Gastrocnemius medialis (tissue), 4 donors: ENCODE measurements around the gene IRF2BPL. TPM values are rescaled to one million over a fixed set of nuclear protein-coding genes. Genes with fewer than 3 reads are reported as not detected.
A peak's percentile ranks its signal among the peaks of the same experiment; 100 is the strongest.

ENCODE experiments used
- ATAC-seq, 2 donors: fragments of 150-250 bp; one replicate each; pipeline ENCODE4 v1.9.1; 2016
- DNase-seq, 2 donors: peaks; one replicate each; pipeline ENCODE4 v3.0.0-alpha.2; 2019
- H3K27ac ChIP-seq, 4 donors: fragments of 200-600 bp; sonication (generic); 1 replicate in 1 of 4; 2 replicates in 3 of 4; pipeline ENCODE4 v1.5.1; 2016 to 2018; ENCODE audit warnings: mild to moderate bottlenecking in 2 of 4, moderate library complexity in 1 of 4
- H3K27me3 ChIP-seq, 3 donors: fragments of 200-600 bp; sonication (generic) in 2 of 3; 1 replicate in 1 of 3; 2 replicates in 2 of 3; pipeline versions ENCODE4 v1.5.1 to v1.6.0; 2016 to 2019; ENCODE audit warnings: mild to moderate bottlenecking in 1 of 3, moderate library complexity in 1 of 3
- H3K36me3 ChIP-seq, 2 donors: fragments of 200-600 bp; sonication (generic) in 1 of 2; one replicate each; pipeline ENCODE4 v1.5.1; 2017 to 2018
- H3K4me1 ChIP-seq, 2 donors: fragments of 200-600 bp; sonication (generic) in 1 of 2; one replicate each; pipeline ENCODE4 v1.5.1; 2016 to 2017; ENCODE audit warnings: mild to moderate bottlenecking in 2 of 2
- H3K4me3 ChIP-seq, 4 donors: fragments of 200-600 bp; sonication (generic) in 3 of 4; 1 replicate in 1 of 4; 2 replicates in 3 of 4; pipeline ENCODE4 v1.5.1; 2016 to 2019; ENCODE audit warnings: mild to moderate bottlenecking in 2 of 4
- H3K9me3 ChIP-seq, 3 donors: fragments of 200-600 bp; sonication (generic) in 2 of 3; 1 replicate in 1 of 3; 2 replicates in 2 of 3; pipeline ENCODE4 v1.5.1; 2016 to 2019
- CTCF ChIP-seq, 5 experiments: fragments of 450-650 bp in 3 of 5; fragments of 200-600 bp in 2 of 5; sonication (generic) in 2 of 5; IDR thresholded peaks in 4 of 5; conservative IDR thresholded peaks in 1 of 5; 1 replicate in 4 of 5; 2 replicates in 1 of 5; pipeline ENCODE4 v1.5.1; 2016 to 2019; ENCODE audit warnings: antibody characterized with exemption in 5 of 5, mild to moderate bottlenecking in 3 of 5, moderate library complexity in 3 of 5
- POLR2A ChIP-seq, 2 donors: fragments of 450-650 bp; IDR thresholded peaks; one replicate each; pipeline ENCODE4 v1.6.1; 2017; ENCODE audit warnings: antibody characterized with exemption in 2 of 2, mild to moderate bottlenecking in 2 of 2, moderate library complexity in 2 of 2
- in situ Hi-C, 4 donors: fragments of 200-750 bp; cut with MboI; loops; one replicate each; pipeline versions ENCODE4 v1.15.0 to v1.8.0; 2017; ENCODE audit warnings: low sequenced_read_pairs in 4 of 4
- intact Hi-C: fragments of 100-400 bp; cut with DNase I; formaldehyde crosslinking; loops from one replicate; pipeline ENCODE4 v1.15.1; 2023; ENCODE audit warnings: low total_unique reads
- total RNA-seq, 4 donors: library from RNA; depleted of rRNA; stranded (reverse); fragments of >200 nt; gene quantifications; one replicate each; pipeline versions ENCODE4 v1.1.0 to v1.2.3, GENCODE V29; 2016

IRF2BPL gene
- total RNA-seq, 4 donors from 2014 or later: 15.0 to 26.4 (median 17.0) TPM

DNA sequence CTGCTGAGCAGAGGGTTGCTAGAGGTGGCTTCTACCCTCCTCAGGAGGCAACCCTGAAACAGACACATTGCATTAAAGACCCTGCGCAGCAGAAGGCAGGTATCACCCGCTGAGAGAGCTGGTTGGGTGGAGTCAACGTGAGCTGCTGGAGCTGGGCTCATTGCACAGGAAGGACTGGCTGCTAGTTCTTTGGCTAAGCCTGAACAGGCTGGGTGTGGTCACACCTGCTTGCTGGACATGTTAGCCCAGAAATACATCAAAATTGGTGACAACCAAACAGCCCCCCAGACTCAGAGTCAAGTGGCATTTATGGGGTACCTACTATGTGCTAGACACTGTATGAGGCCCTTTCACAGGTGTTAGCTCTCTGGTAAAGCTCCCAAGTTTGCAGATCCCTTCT lies 33.8 kb upstream of the IRF2BPL start:
- no peak overlapping the region for H3K4me3 ChIP-seq

GRCh38 chr14:77061630-77062257 lies 33.2 kb upstream of the IRF2BPL start:
- no peak overlapping the region for H3K4me3 ChIP-seq
- H3K9me3 ChIP-seq: no peaks in the 10 kb centered on the region
- ATAC-seq: no peak
- no peak for TF ChIP-seq CTCF (IDR thresholded peaks at IDR 0.05 in 4 of 5, conservative IDR thresholded peaks at IDR 0.05 in 1 of 5)
- TF ChIP-seq POLR2A (IDR thresholded peaks at IDR 0.05): no peak
- H3K27ac ChIP-seq: no peak overlapping the region
- H3K27me3 ChIP-seq: no peaks in the 10 kb centered on the region
- peaks cover 0 to 10% of the 10 kb centered on the region in 2 donors for H3K4me1 ChIP-seq
- intact Hi-C loops (no loop called here), in situ Hi-C loops (loop anchor here in 2 of 4 donors (10.0 kb wide), 2 partner anchors 47 to 147 kb away; no protein-coding TSS in a partner anchor)
- no peaks in the 10 kb centered on the region for H3K36me3 ChIP-seq
- DNase-seq: no peak

More for the DNA sequence above, 33.8 kb upstream of the IRF2BPL start:
- in situ Hi-C loops: loop anchor here in 2 of 4 donors (10.0 kb wide), 2 partner anchors 47 to 147 kb away; no protein-coding TSS in a partner anchor
- no peaks in the 10 kb centered on the region for H3K27me3 ChIP-seq
- TF ChIP-seq POLR2A (IDR thresholded peaks at IDR 0.05) (no peak), CTCF (IDR thresholded peaks at IDR 0.05 in 4 of 5, conservative IDR thresholded peaks at IDR 0.05 in 1 of 5) (no peak)
- H3K36me3 ChIP-seq: no peaks in the 10 kb centered on the region
- ATAC-seq (no peak), DNase-seq (no peak)
- H3K9me3 ChIP-seq: no peaks in the 10 kb centered on the region
- H3K4me1 ChIP-seq: peaks cover 0 to 10% of the 10 kb centered on the region in 2 donors
- H3K27ac ChIP-seq: no peak overlapping the region
- intact Hi-C loops: no loop called here

- Histone ChIP-seq H3K4me1 (peaks cover 0 to 21% of the 10 kb centered on the region in 2 donors), H3K27ac (peak overlapping the region in 3 of 4 donors; percentile 40 to 67 (median 61)), H3K4me3 (no peak overlapping the region), H3K9me3 (peaks cover 0 to 8% (median 8%) of the 10 kb centered on the region in 3 donors), H3K36me3 (no peaks in the 10 kb centered on the region), H3K27me3 (no peaks in the 10 kb centered on the region)
- intact Hi-C loops (no loop called here), in situ Hi-C loops (no loop called here)
- TF ChIP-seq CTCF (IDR thresholded peaks at IDR 0.05 in 4 of 5, conservative IDR thresholded peaks at IDR 0.05 in 1 of 5) (peak in 4 of 5 experiments; percentile 6 to 26 (median 13)), POLR2A (IDR thresholded peaks at IDR 0.05) (no peak)
- DNase-seq: peak in 1 of 2 donors; percentile 48
- ATAC-seq: peak; percentile 22 to 23
Measured at GRCh38 chr14:77059276-77059915, 30.9 kb upstream of the IRF2BPL start.

- H3K4me3 ChIP-seq: no peak overlapping the region
- H3K27ac ChIP-seq: peak overlapping the region in 3 of 4 donors; percentile 40 to 67 (median 61)
- no peaks in the 10 kb centered on the region for H3K27me3 ChIP-seq
- peaks cover 0 to 8% (median 8%) of the 10 kb centered on the region in 3 donors for H3K9me3 ChIP-seq
- intact Hi-C loops (no loop called here), in situ Hi-C loops (no loop called here)
- DNase-seq (no peak), ATAC-seq (no peak)
- H3K4me1 ChIP-seq: peaks cover 0 to 15% of the 10 kb centered on the region in 2 donors
- H3K36me3 ChIP-seq: no peaks in the 10 kb centered on the region
- no peak for TF ChIP-seq CTCF (IDR thresholded peaks at IDR 0.05 in 4 of 5, conservative IDR thresholded peaks at IDR 0.05 in 1 of 5)
- TF ChIP-seq POLR2A (IDR thresholded peaks at IDR 0.05): no peak
Measured at GRCh38 chr14:77058785-77059184, 30.3 kb upstream of the IRF2BPL start.
